HG02852 (cell line): Measurements from ENCODE around the gene FBXO8.

Experiments
- ATAC-seq: cut with Tn5 transposase; IDR thresholded peaks from one replicate; pipeline ENCODE4 v1.9.1; 2021; ENCODE audit warnings: mild to moderate bottlenecking, moderate library complexity; ENCODE audit not compliant: unreplicated experiment

Gene FBXO8

DNA sequence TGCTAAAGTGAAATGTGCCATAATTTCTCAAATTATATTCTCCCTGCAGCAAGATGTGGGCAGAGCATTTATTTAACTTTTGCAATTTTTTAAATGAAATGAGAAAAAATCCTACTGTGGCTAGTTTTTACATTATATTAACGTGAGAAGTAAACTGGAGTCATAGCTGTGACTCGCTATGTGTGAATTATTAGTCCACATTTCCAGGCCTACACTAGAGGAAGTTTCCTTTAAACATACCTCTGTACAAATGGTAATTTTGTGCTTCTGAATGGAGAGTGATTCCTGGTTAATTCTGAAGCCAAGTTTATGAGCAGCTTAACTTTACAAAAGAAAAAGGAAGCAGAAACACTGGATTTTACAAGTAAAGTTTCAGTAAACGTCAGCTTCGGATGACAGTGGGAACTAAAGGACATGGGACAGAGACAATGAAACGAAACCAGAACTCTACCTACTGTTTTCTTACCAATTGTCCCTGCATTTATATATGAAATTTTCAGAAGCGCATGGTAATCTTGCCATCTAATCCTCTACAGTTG, 72.4 kb downstream of the FBXO8 start:
- no peak for ATAC-seq

DNA sequence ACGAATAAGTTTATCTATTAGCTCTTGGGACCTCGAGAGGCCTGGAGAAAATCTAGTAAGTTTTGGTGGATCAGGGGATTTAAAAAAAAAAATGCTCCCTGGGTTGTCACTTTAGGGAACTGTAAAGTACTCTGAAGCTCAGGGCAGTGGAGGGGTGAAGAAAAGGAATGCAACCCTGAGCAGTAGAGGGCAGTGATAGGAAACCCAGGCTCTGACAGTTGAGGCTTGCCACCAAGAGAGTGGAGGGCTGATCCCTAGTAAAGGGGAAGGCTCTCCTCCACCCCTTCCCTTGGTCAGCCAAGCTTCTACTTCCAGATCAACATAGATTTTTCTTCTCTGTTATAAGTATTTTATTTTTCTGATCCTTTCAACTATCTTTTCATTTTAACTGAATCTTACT, 73.1 kb downstream of the FBXO8 start:
- ATAC-seq: no peak

DNA sequence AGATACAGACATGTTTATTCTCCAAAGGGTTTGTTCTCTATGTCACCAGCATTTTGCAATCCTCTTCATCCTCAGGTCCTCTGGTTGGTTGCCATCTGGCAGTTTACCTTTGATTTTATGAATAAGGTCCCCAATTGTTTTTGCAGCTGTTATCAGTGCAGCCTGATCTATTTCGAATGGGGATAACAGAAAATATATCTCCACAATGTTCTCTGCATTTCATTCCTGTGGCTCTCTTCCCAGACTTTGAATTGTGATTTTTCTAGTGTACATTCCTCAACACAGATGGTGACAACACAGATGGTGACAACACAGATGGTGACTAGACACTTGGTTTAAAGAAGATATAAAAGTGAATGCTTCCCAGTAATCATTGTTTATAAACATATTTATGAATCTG, 74.1 kb downstream of the FBXO8 start:
- ATAC-seq: no peak

DNA sequence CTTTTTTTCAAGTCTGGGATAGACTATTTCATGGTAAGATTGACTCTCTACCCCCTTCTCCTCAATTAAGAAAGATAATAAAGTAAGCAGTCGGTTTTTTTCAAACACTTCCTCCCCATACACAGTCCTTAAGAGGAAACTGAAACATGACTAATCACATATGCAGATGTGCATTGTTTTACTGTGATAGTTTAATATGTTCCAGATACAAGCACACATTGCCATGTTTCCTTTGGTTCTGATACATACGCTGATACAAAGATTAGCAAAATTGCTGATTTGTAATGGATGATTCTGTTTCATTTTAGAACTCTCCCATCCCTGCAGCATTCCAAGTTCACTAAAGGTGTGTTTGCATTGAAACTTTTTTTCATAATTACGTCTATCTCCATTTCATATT, 76.1 kb downstream of the FBXO8 start:
- ATAC-seq: no peak

DNA sequence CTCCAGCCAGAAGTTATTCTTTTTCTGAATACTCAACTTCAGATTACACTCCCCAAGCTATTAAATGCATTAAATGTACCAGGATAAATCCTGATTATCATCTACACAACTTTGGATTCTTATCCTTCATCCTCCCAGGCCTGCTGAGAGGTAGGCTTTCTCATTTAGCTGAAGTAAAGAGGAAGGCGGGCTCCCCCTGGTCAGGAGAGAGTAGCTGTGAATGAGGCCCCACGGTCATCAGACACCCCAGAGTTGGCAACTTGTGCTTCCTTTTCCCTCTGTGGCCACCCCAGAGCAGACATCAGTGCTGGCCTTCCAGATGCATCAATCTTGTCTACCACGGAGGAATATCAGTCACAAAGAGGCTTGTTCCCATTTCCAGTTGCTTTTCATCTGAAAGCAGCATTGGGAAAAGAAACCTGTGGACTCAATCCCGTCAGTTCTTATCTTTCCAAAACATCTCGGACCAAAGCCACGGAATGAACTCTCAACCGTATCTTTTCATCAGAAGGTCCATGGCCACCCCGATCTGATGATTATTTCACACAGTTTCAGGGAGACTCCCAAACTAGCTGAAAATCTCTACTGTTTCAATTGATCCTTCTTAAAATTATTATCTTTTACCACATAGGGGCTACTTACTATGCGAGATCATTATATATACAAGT, 79.2 kb downstream of the FBXO8 start:
- ATAC-seq: no peak

DNA sequence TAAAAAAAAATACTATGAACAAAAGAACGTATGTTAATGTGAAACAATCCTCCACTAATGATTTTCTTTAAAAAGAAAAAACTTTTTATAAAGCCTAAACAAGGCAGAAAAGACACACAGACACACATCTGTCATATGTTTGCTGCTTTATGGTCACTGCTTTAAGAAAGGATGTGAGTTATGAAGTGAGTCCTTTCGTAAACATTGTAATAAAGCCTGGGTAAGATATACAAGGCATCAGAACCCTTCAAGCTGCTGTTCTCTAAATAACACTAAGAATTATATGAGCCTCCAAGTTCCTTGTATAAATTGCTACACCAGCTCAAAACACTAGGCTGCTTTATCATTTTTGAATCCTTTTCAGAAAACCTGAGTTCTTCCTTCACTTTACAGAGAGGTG, 81.6 kb downstream of the FBXO8 start:
- ATAC-seq: no peak

DNA sequence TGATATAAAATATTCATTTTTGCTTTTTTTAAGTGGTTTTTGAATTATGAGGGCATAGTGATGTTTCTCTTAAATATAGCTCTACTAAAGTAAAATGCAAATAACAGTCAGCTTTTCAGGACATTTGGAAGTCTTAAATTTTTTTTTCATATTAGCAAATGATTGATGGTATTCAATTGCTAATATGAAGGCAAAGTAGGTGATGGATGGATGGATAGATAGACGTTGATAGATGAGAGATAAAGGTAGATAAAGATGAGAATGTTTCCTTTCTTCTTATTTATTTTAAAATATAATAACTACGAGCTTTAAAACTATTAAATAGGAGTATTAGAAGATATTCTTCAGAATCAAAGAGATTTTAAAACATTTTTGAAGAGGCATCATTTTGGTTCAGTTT, 83.7 kb downstream of the FBXO8 start:
- no peak for ATAC-seq

DNA sequence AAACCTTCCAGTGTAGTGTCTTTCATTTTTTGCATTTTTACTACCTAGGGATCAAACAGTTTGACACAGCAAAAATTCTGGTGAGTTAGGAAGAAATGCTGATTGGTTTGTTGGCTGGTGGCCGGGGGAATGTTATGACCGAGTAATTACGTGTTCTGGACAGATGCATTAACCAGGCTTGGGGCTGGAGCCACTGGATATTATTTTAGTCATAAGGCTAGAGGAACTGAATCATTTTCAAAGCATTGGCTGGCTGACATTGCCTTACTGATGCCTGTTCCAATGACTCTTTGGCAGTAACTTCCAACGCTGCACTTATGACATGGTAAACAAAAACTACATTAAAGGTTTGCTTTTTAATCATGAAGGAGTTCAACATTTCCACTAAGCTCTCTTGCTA, 84.6 kb downstream of the FBXO8 start:
- no peak for ATAC-seq

DNA sequence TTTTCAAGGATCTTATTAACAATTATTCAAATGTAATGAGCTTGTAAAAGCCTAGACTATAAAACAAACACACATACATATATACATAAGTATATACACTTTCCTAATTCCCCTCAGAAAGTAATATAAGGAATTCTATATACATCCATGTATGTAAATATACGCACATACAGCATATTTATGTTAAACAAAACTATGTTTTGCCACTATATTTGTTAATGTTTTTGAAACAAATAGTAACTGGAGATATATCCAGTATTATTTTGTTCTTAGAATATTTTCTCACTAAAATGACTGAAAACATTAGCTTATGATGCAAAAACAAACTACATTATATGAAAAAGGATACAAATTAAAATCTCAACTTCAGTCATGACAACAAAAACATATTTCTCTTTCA, 85.1 kb downstream of the FBXO8 start:
- ATAC-seq: no peak

DNA sequence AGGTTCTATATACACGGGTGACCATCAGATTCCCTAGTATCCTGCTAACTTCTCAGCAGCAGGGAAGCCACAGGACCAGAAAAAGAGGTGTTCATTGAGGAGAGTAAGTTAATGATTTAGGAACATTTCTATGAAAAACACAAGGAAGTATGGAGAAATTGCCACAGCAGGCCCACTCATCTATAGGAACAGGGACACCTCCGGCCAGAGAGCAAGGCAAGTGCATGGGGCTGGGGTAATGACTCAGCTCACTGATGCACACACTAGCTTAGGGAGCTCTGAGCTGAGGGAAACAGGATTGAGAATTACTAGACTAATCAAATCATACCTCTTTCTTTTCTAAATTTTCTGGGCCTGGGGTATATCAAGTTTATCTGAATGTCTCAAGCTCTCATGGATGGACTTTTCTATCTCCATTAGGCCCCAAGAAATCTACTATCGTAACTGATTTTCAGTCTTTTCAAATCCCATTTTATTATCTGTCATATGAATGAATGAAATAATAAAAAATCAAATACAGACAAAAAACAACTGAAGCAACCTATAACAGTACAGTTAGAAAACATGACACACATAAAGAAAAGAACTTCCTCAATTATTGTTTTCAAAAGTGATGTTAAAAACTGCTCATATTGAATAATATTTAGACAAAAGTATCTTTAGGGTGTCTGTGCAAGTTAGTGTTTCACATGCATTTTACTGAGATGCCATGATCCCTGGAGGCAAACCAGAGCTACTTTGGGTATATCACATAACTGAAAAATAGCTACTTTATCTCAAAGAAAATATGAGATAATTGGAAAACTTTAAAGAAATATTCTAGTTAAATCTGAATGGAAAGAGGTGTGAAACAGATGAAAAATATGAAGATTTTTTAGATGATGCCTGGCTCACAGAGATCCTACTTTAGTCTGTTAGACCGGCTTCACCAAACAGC, 89.8 kb downstream of the FBXO8 start:
- ATAC-seq: no peak

DNA sequence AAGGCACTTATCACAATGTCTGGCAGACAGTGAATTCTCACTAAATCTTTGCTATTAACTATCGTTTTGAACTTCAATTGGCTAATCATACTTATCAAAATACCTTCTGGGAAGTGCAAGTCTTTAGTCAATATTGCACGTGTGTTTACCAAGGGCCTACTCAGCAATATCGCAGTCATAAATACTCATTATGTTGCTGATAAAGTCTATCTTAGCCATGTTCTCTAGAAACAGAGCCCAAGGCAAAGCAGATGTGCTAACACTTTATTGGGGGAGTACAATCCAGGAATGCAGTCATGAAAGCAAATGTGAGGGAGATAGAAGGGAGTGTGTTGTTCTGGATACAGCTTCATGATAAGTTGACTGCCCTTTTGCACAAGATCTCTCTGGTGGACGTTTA, 90.5 kb downstream of the FBXO8 start:
- no peak for ATAC-seq

DNA sequence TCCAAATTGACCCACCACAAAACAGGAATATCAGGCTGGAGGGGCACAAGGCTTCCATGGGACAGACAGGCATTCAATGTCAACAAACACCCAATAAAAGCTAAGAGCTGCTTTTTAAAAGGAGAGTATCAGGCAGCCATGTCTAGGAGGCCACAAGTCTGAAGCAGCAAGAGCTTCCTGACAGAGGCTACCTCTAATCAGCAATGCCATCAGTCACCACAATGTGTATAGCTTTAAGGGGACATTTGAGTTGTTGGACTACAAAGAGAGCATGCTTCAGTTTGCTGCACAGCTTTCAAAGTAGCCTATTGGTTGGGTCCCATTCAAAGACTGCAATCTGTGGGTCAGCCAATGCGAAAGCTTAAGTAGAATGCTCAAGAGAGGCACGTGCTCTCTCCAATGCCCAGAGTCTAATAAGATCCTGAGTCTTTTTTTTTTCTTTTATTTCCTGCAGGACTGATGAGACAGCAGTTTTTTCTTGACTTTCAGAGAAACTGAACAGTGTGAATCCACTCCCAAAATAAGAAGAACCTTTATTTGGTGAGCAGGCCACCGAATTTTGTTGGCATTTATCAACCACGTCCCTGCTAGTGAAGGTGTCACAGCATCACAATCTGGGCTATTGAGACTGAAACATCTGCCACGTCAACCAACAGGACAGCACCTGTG, 92.5 kb downstream of the FBXO8 start:
- no peak for ATAC-seq

DNA sequence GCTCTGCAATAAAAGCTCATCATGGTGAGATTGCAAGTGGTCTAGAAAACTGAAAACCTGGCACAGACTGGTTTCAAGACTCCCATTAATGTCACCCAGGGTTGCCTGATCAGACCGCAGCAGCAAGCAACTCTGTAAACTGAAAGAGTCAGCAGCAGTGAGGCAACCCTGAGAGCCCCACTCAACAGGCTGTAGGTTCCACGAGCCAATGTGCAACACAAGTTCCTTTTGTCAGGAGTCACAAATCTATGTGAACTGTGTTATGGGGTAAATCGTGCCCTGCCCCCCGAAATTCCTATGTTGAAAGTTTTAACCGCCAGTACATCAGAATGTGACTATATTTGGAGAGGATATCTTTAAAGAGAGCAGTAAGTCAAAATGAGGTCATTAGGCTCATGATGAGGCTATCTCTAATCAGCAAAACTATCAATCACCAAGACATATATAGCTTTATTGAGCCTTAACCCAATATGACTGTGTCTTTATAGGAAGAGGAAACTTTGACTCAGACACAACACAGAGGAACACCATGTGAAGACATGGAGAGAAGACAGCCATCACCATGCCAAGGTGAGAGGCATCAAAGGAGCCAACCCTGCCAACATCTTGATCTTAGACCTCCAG, 94.0 kb downstream of the FBXO8 start:
- no peak for ATAC-seq
